Lower leg skin (tissue), 3 donors: ENCODE data around the gene SEPTIN2.

Experiments
- POLR2A ChIP-seq, 2 donors: fragments of 450-650 bp; IDR thresholded peaks; one replicate each; pipeline ENCODE4 v1.6.1; 2016 to 2017; ENCODE audit warnings: antibody characterized with exemption in 2 of 2, mild to moderate bottlenecking in 1 of 2, moderate library complexity in 1 of 2
- TF ChIP-seq, protein P1 (sequence below), 3 donors: fragments of 450-650 bp; IDR thresholded peaks; one replicate each; pipeline ENCODE4 v1.5.1; 2016; ENCODE audit warnings: antibody characterized with exemption in 3 of 3, mild to moderate bottlenecking in 3 of 3, moderate library complexity in 2 of 3

DNA sequence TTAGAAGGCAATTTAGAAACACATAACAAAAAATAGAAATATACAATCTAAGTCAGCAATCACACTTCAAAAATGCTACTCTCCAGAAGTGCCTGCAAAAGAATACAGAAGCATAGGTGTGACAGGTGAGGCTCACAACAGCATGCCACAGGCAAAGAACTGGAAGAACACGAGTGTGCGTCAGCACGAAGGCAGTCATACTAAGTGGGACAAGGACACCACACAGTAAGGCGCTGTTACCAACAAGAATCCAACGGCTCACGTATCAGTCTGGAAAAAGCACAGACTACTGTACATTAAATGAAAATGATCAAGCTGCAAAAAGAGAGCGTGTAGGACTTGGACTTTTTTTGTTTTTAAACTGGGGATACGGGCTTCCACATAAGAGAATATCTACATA lies 19.0 kb upstream of the SEPTIN2 start:
- TF ChIP-seq, protein P1, sequence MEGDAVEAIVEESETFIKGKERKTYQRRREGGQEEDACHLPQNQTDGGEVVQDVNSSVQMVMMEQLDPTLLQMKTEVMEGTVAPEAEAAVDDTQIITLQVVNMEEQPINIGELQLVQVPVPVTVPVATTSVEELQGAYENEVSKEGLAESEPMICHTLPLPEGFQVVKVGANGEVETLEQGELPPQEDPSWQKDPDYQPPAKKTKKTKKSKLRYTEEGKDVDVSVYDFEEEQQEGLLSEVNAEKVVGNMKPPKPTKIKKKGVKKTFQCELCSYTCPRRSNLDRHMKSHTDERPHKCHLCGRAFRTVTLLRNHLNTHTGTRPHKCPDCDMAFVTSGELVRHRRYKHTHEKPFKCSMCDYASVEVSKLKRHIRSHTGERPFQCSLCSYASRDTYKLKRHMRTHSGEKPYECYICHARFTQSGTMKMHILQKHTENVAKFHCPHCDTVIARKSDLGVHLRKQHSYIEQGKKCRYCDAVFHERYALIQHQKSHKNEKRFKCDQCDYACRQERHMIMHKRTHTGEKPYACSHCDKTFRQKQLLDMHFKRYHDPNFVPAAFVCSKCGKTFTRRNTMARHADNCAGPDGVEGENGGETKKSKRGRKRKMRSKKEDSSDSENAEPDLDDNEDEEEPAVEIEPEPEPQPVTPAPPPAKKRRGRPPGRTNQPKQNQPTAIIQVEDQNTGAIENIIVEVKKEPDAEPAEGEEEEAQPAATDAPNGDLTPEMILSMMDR (IDR thresholded peaks at IDR 0.05): no peak
- no peak for TF ChIP-seq POLR2A (IDR thresholded peaks at IDR 0.05)
